ENCODE data around the gene GLIS1.

The GLIS1 gene

DNA sequence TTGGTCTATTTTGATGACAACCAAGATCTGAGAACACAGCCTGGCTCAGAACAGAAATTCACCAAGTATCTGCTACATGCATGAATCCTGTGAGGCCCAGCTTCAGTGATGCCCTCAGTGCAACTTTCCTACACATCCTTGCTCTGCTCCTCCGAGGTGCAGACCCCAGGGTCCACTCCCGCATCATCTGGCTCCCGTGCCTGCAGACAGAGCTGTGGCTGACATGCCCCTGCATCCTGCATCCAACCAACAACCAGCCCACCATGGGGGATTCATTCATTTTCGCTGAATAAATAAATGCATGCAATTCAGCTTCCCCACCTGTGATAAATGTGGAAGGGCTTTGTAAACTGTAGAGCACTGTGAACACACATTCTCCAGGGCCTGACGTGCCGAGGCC lies 112.3 kb downstream of the GLIS1 start:
- WGBS (ENCODE audit: insufficient coverage), result 75% methylated on average over 4 of the region's 6 CpGs
- ChIA-PET POLR2A (no interaction called here), CTCF (interaction anchor here (1.7 kb wide), 1 partner anchor 11 kb away, joined by 4 read pairs; no protein-coding TSS in a partner anchor)
- Histone ChIP-seq H3K27me3 (replicated peaks in 2 of 5; ENCODE audit: control insufficient read depth in 4 of 5, insufficient read depth in 5 of 5, low read length in 4 of 5) (no peaks in the 10 kb centered on the region), H3K4me3 (ENCODE audit: control insufficient read depth in 1 of 7, extremely low read depth in 1 of 7, insufficient read depth in 4 of 7, low read depth in 2 of 7, low read length in 6 of 7) (no peak overlapping the region), H3K4me1 (ENCODE audit: control extremely low read depth in 1 of 4, control insufficient read depth in 4 of 4, insufficient read depth in 4 of 4, low read length in 3 of 4) (no peaks in the 10 kb centered on the region), H3K27ac (ENCODE audit: insufficient read depth in 1 of 2, low read depth in 1 of 2, low read length in 2 of 2, poor library complexity in 1 of 2, severe bottlenecking in 2 of 2) (no peak overlapping the region), H3K9me3 (ENCODE audit: control extremely low read depth in 1 of 5, control insufficient read depth in 4 of 5, insufficient read depth in 2 of 5, low read depth in 1 of 5, low read length in 4 of 5) (no peaks in the 10 kb centered on the region), H3K36me3 (ENCODE audit: control insufficient read depth in 4 of 4, insufficient read depth in 4 of 4, low read length in 3 of 4) (no peaks in the 10 kb centered on the region)
- no peak for DNase-seq

DNA sequence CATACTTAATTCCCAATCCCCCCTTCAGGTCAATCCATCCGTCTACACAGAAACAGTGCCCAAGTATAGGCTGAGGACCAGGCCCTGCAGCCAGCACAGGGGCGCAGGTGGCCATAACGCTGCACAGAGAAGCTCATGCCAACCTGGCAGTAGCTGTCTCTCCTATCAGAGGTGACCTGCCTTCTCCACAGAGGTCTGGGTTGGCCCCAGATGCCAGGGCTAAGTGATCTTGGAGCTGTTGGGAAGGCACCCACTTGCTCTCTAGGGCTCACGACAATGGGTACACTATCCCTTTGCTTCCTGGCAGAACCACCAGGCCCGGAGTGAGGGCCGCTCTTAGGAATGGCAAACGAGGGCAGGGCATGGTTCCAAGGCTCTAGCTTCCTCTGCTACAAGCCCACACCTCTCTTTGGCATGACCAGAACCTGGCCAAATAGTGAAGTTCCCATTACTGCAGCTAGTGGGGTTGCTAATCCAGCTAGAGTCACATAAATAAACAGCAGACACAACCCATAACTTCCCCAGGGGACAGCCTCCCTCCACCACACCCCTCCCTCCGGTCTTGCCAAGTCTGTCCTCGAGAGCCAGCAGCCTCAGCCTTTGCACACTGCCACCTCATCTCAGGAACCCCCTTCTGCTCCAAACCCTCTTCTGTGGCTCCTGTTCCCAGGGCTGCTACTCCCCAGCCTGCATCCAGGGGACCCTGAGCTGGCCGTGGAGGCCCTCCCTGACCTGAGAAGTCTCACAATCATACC lies 113.0 kb downstream of the GLIS1 start:
- ChIA-PET POLR2A (interaction anchor here (0.6 kb wide), 1 partner anchor 40 kb away, joined by 3 read pairs; no protein-coding TSS in a partner anchor), CTCF (interaction anchor here (1.7 kb wide), 1 partner anchor 11 kb away, joined by 4 read pairs; no protein-coding TSS in a partner anchor)
- Histone ChIP-seq H3K4me1 (ENCODE audit: control extremely low read depth in 1 of 4, control insufficient read depth in 4 of 4, insufficient read depth in 4 of 4, low read length in 3 of 4) (no peaks in the 10 kb centered on the region), H3K27me3 (replicated peaks in 2 of 5; ENCODE audit: control insufficient read depth in 4 of 5, insufficient read depth in 5 of 5, low read length in 4 of 5) (no peaks in the 10 kb centered on the region), H3K4me3 (ENCODE audit: control insufficient read depth in 1 of 7, extremely low read depth in 1 of 7, insufficient read depth in 4 of 7, low read depth in 2 of 7, low read length in 6 of 7) (no peak overlapping the region), H3K9me3 (ENCODE audit: control extremely low read depth in 1 of 5, control insufficient read depth in 4 of 5, insufficient read depth in 2 of 5, low read depth in 1 of 5, low read length in 4 of 5) (no peaks in the 10 kb centered on the region), H3K36me3 (ENCODE audit: control insufficient read depth in 4 of 4, insufficient read depth in 4 of 4, low read length in 3 of 4) (no peaks in the 10 kb centered on the region), H3K27ac (ENCODE audit: insufficient read depth in 1 of 2, low read depth in 1 of 2, low read length in 2 of 2, poor library complexity in 1 of 2, severe bottlenecking in 2 of 2) (no peak overlapping the region)
- 95% methylated on average over 8 of the region's 10 CpGs for WGBS (ENCODE audit: insufficient coverage)
- no peak for DNase-seq

DNA sequence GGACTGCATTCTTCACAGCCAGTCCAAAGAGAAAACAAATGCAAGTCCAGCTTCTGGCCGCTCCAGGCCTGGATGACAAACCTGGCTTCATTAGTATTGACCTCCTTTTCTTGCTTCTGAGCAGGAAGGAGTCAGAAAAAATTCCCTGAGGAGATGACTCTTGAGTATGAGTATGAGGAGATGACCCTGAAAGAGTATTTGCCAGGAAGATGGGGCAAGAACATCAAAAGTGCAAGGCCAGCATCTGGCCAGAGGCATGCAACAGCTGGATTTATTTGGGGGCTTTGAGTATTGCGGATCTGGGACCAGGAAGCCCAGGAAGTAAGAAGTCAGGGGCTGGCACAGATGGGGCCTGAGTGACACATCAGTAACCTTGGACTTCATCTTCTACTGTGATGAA lies 113.9 kb downstream of the GLIS1 start:
- POLR2A ChIA-PET, result no interaction called here
- no peak overlapping the region for H3K4me3 ChIP-seq (ENCODE audit: control insufficient read depth in 1 of 7, extremely low read depth in 1 of 7, insufficient read depth in 4 of 7, low read depth in 2 of 7, low read length in 6 of 7)
- no peaks in the 10 kb centered on the region for H3K4me1 ChIP-seq (ENCODE audit: control extremely low read depth in 1 of 4, control insufficient read depth in 4 of 4, insufficient read depth in 4 of 4, low read length in 3 of 4)
- no peaks in the 10 kb centered on the region for H3K36me3 ChIP-seq (ENCODE audit: control insufficient read depth in 4 of 4, insufficient read depth in 4 of 4, low read length in 3 of 4)
- H3K9me3 ChIP-seq (ENCODE audit: control extremely low read depth in 1 of 5, control insufficient read depth in 4 of 5, insufficient read depth in 2 of 5, low read depth in 1 of 5, low read length in 4 of 5), result no peaks in the 10 kb centered on the region
- H3K27ac ChIP-seq (ENCODE audit: insufficient read depth in 1 of 2, low read depth in 1 of 2, low read length in 2 of 2, poor library complexity in 1 of 2, severe bottlenecking in 2 of 2), result no peak overlapping the region
- H3K27me3 ChIP-seq (replicated peaks in 2 of 5; ENCODE audit: control insufficient read depth in 4 of 5, insufficient read depth in 5 of 5, low read length in 4 of 5), result no peaks in the 10 kb centered on the region
- 100% methylated on average over 2 of the region's 2 CpGs for WGBS (ENCODE audit: insufficient coverage)
- DNase-seq, result no peak
- CTCF ChIA-PET, result interaction anchor here (1.7 kb wide), 1 partner anchor 12 kb away, joined by 4 read pairs; no protein-coding TSS in a partner anchor

DNA sequence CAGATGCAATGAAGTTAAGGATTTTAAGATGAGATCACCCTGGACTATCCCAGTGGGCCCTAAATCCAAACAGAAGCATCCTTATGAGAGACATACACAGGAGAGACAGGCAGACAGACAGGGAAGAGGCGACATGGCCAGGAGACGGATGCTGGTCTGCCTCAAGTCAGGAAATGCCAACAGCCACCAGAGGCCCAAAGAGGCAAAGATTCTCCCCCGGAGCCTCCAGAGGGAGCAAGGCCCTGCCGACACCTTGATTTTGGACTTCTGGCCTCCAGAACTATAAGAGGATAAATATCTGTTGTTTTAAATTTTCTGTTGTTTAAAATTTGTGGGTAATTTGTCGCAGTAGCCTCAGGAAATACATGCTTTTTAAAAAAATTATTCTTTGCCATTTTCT lies 116.4 kb downstream of the GLIS1 start:
- CTCF ChIA-PET, result no interaction called here
- 100% methylated on average over 3 of the region's 5 CpGs for WGBS (ENCODE audit: insufficient coverage)

DNA sequence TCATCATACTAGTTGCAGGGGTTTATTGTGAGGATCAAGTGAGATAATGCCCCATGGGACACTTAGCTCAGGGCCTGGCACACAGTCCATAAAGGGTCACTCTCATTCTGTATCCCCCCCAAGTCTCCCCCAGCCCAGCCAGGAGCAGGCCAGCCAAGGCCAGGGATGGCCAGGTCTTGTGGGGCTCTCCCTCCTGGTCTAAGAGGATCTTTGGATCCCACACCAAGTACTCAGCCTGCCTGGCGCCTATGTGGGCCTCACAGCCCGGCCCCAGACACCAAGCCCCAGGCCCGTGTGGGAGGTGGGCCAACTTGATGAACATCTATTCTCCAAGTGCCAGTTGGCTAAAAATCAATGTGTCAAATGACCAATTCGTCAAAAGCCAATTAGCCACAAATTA lies 117.8 kb downstream of the GLIS1 start:
- Histone ChIP-seq H3K4me3 (ENCODE audit: control insufficient read depth in 1 of 7, extremely low read depth in 1 of 7, insufficient read depth in 4 of 7, low read depth in 2 of 7, low read length in 6 of 7) (no peak overlapping the region), H3K36me3 (ENCODE audit: control insufficient read depth in 4 of 4, insufficient read depth in 4 of 4, low read length in 3 of 4) (no peaks in the 10 kb centered on the region), H3K4me1 (ENCODE audit: control extremely low read depth in 1 of 4, control insufficient read depth in 4 of 4, insufficient read depth in 4 of 4, low read length in 3 of 4) (no peaks in the 10 kb centered on the region), H3K27me3 (replicated peaks in 2 of 5; ENCODE audit: control insufficient read depth in 4 of 5, insufficient read depth in 5 of 5, low read length in 4 of 5) (no peaks in the 10 kb centered on the region), H3K9me3 (ENCODE audit: control extremely low read depth in 1 of 5, control insufficient read depth in 4 of 5, insufficient read depth in 2 of 5, low read depth in 1 of 5, low read length in 4 of 5) (no peaks in the 10 kb centered on the region), H3K27ac (ENCODE audit: insufficient read depth in 1 of 2, low read depth in 1 of 2, low read length in 2 of 2, poor library complexity in 1 of 2, severe bottlenecking in 2 of 2) (no peak overlapping the region)
- CTCF ChIA-PET, result no interaction called here
- DNase-seq, result no peak
- POLR2A ChIA-PET, result no interaction called here
- 100% methylated on average over 1 of the region's 4 CpGs for WGBS (ENCODE audit: insufficient coverage)

More for the DNA sequence above, 116.4 kb downstream of the GLIS1 start:
- no peak for DNase-seq
- no peak overlapping the region for H3K27ac ChIP-seq (ENCODE audit: insufficient read depth in 1 of 2, low read depth in 1 of 2, low read length in 2 of 2, poor library complexity in 1 of 2, severe bottlenecking in 2 of 2)
- H3K4me1 ChIP-seq (ENCODE audit: control extremely low read depth in 1 of 4, control insufficient read depth in 4 of 4, insufficient read depth in 4 of 4, low read length in 3 of 4), result no peaks in the 10 kb centered on the region
- H3K9me3 ChIP-seq (ENCODE audit: control extremely low read depth in 1 of 5, control insufficient read depth in 4 of 5, insufficient read depth in 2 of 5, low read depth in 1 of 5, low read length in 4 of 5), result no peaks in the 10 kb centered on the region
- no peak overlapping the region for H3K4me3 ChIP-seq (ENCODE audit: control insufficient read depth in 1 of 7, extremely low read depth in 1 of 7, insufficient read depth in 4 of 7, low read depth in 2 of 7, low read length in 6 of 7)
- H3K27me3 ChIP-seq (replicated peaks in 2 of 5; ENCODE audit: control insufficient read depth in 4 of 5, insufficient read depth in 5 of 5, low read length in 4 of 5), result no peaks in the 10 kb centered on the region
- H3K36me3 ChIP-seq (ENCODE audit: control insufficient read depth in 4 of 4, insufficient read depth in 4 of 4, low read length in 3 of 4), result no peaks in the 10 kb centered on the region
- POLR2A ChIA-PET, result no interaction called here

DNA sequence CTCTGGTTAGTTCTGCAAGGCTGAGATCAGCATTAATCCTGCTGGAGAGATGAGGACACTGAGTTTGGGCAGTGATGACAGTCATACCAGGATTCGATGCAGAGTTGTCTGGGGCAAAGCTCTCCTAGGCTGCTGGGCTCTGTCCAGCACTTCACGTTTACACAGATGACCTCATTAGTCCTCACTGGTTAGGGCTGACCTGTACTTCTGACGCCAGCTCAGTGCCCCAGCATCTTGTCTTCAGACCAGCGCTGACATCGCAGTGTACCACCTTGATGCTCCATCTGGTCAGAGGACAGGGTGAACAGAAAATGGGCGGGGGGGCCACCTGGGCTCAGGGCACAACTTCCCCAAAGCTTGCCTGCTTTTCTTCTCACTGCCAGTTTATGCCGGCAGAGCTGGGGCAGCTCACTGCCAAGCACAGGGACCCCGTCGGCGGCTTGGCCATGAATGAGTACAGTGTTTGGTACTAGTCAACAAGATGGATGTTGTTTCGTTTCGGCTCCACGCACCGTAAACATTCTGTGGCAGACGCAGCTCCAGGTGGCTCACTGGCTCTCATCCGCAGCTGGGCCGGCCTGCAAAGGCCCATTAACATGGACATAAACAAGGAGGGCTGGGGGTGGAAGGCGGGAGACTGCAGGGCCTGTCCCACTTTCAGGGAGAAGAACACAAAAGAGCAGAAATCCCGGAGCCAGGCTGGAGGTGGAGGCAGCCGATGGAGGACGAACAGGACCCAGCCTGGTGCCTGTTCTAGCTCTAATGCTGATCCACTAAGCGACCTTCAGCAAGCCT lies 118.7 kb downstream of the GLIS1 start:
- no peak overlapping the region for H3K27ac ChIP-seq (ENCODE audit: insufficient read depth in 1 of 2, low read depth in 1 of 2, low read length in 2 of 2, poor library complexity in 1 of 2, severe bottlenecking in 2 of 2)
- 91% methylated on average over 21 of the region's 22 CpGs for WGBS (ENCODE audit: insufficient coverage)
- peaks cover 0 to 1% (median under 1%) of the 10 kb centered on the region in 4 experiments for H3K4me1 ChIP-seq (ENCODE audit: control extremely low read depth in 1 of 4, control insufficient read depth in 4 of 4, insufficient read depth in 4 of 4, low read length in 3 of 4)
- ChIA-PET CTCF (interaction anchor here (0.9 to 1.1 kb wide), 2 partner anchors 20 to 32 kb away, joined by 3 read pairs; no protein-coding TSS in a partner anchor), POLR2A (interaction anchor here (0.9 kb wide), 1 partner anchor 18 kb away, joined by 3 read pairs; no protein-coding TSS in a partner anchor)
- no peaks in the 10 kb centered on the region for H3K27me3 ChIP-seq (replicated peaks in 2 of 5; ENCODE audit: control insufficient read depth in 4 of 5, insufficient read depth in 5 of 5, low read length in 4 of 5)
- no peaks in the 10 kb centered on the region for H3K9me3 ChIP-seq (ENCODE audit: control extremely low read depth in 1 of 5, control insufficient read depth in 4 of 5, insufficient read depth in 2 of 5, low read depth in 1 of 5, low read length in 4 of 5)
- no peak overlapping the region for H3K4me3 ChIP-seq (ENCODE audit: control insufficient read depth in 1 of 7, extremely low read depth in 1 of 7, insufficient read depth in 4 of 7, low read depth in 2 of 7, low read length in 6 of 7)
- DNase-seq, result no peak
- no peaks in the 10 kb centered on the region for H3K36me3 ChIP-seq (ENCODE audit: control insufficient read depth in 4 of 4, insufficient read depth in 4 of 4, low read length in 3 of 4)

Measured in common myeloid progenitor, CD34-positive (primary cell).